ENCODE measurements around the gene INSR. TPM values are rescaled to one million over a fixed set of nuclear protein-coding genes. Genes with fewer than 3 reads are reported as not detected.

INSR gene
- total and polyA plus RNA-seq, 2 experiments from 2014 or later: 19.2 to 52.1 TPM

DNA sequence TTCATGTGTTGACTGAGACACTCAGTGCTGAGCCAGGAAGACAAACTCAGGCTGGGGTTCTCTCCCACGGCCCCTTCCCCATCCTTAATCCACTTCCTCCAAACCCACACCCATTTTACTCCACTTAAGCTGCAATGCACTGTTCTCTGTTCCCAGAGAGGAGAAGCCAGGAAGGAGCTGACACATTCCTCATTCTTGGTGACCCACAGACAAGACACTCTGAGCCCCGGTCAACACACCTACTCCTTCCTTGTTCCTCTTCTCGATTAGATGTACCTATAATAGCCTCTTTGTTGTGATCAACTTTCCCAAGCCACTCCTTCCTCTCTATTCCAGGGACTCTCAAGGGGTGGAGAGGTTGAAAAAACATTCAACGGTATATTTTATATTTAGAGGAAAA is 47.1 kb downstream of the INSR start (continued):
- no peak for TF ChIP-seq ZNF462 (CRISPR knock-in tag; IDR thresholded peaks at IDR 0.05)
- no peak for TF ChIP-seq JUNB (IDR thresholded peaks at IDR 0.05; ENCODE audit: unreplicated experiment)
- no peak for TF ChIP-seq POLR2AphosphoS5 (IDR thresholded peaks at IDR 0.05; ENCODE audit: low read depth)
- TF ChIP-seq EZH2 (IDR thresholded peaks at IDR 0.05; ENCODE audit: low read depth, unreplicated experiment): no peak

DNA sequence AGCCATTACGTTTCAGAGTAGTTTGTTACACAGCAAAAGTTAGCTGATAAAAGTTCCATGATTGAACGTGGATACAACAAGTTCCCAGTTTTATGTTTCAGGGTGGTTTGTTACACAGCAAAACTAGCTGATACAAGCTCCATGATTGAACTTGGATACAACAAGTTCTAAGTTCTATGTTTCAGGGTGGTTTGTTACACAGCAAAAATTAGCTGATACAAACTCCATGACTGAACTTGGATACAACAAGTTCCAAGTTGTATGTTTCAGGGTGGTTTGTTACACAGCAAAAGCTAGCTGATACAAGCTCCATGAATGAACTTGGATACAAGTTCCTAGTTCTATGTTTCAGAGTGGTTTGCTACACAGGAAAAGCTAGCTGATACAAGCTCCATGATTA is 47.6 kb downstream of the INSR start:
- TF ChIP-seq ETS1 (IDR thresholded peaks at IDR 0.05) (no peak), REST (IDR thresholded peaks at IDR 0.05; ENCODE audit: unreplicated experiment) (no peak), ZNF331 (CRISPR knock-in tag; IDR thresholded peaks at IDR 0.05; ENCODE audit: low read depth) (no peak)
- Mint-ChIP-seq H3K4me3 (no peak overlapping the region), H3K27me3 (ENCODE audit: insufficient read depth, low read depth, poor library complexity) (no peaks in the 10 kb centered on the region), H3K4me1 (no peaks in the 10 kb centered on the region), H3K9me3 (peaks cover 10% of the 10 kb centered on the region; the same call in 2 of the 3 replicates), H3K27ac (no peak overlapping the region), H3K36me3 (ENCODE audit: low read depth) (peaks cover 14% of the 10 kb centered on the region; the same call in 2 of the 3 replicates)
- H3K79me2 ChIP-seq (replicated peaks; ENCODE audit: insufficient read depth): peaks cover 42% of the 10 kb centered on the region
- H2AFZ ChIP-seq: no peak overlapping the region
- no peak overlapping the region for H3K4me3 ChIP-seq
- no peaks in the 10 kb centered on the region for H3K9me2 ChIP-seq (ENCODE audit: insufficient read depth)
- no peak overlapping the region for H3K27ac ChIP-seq (ENCODE audit: low read depth)
- H4K20me1 ChIP-seq (replicated peaks; ENCODE audit: insufficient read depth): peaks cover 11% of the 10 kb centered on the region; the same call in 1 of the 2 replicates
- ATAC-seq: no peak
- no peaks in the 10 kb centered on the region for H3F3A ChIP-seq (replicated peaks; ENCODE audit: low read depth)
- no peak overlapping the region for H3K4me2 ChIP-seq
- no peaks in the 10 kb centered on the region for H3K36me3 ChIP-seq (ENCODE audit: insufficient read depth)
- no peaks in the 10 kb centered on the region for H3K4me1 ChIP-seq (ENCODE audit: insufficient read depth)
- no peaks in the 10 kb centered on the region for H3K27me3 ChIP-seq (ENCODE audit: insufficient read depth)
- no peak for DNase-seq (ENCODE audit: low spot score)
